B cell (primary cell): ENCODE results near the gene CYREN. TPM values are rescaled to one million over a fixed set of nuclear protein-coding genes. Genes with fewer than 3 reads are reported as not detected.

Source experiments
- ATAC-seq: fragments of 200-7000 bp; cut with Tn5 transposase; one replicate; pipeline ENCODE4 v1.10.0; 2021; ENCODE audit warnings: low read depth, mild to moderate bottlenecking, moderate number of reproducible peaks, moderate library complexity
- CTCF ChIA-PET: fragments of 350-600 bp; sonication (Branson Sonifier 250); formaldehyde crosslinking; loops from one replicate; lab custom pipeline; 2021; ENCODE audit warnings: antibody characterized with exemption, inconsistent platforms; lab: Charles Lee
- POLR2A ChIA-PET: fragments of 350-600 bp; sonication (Branson Sonifier 250); formaldehyde crosslinking; loops from one replicate; lab custom pipeline; 2021; ENCODE audit warnings: antibody characterized with exemption; lab: Charles Lee
- DNase-seq: peaks from one replicate; pipeline ENCODE4 v3.0.0; 2013
- H2AFZ ChIP-seq: 2 replicates; pipeline ENCODE4 v1.6.1; 2012; ENCODE audit warnings: mild to moderate bottlenecking, low read depth, low read length; ENCODE audit not compliant: insufficient read depth, poor library complexity, severe bottlenecking
- H3K27ac ChIP-seq, 2 donors: 1 replicate in 1 of 2; 2 replicates in 1 of 2; pipeline ENCODE4 v1.5.1; 2012 to 2013; ENCODE audit warnings: low read length in 2 of 2, mild to moderate bottlenecking in 2 of 2, moderate library complexity in 1 of 2
- H3K27me3 ChIP-seq, 4 experiments: fragments of 200-600 bp in 1 of 4; sonication (generic) in 1 of 4; replicated peaks in 1 of 4; 1 replicate in 2 of 4; 2 replicates in 2 of 4; pipeline versions ENCODE4 v1.6.1 to v1.7.0; 2013 to 2016; ENCODE audit warnings: low read length in 3 of 4, mild to moderate bottlenecking in 2 of 4, mixed read lengths in 1 of 4, moderate library complexity in 1 of 4; ENCODE audit not compliant: insufficient read depth in 4 of 4, control insufficient read depth in 3 of 4; ENCODE audit errors: control extremely low read depth in 1 of 4
- H3K36me3 ChIP-seq, 2 experiments: replicated peaks in 1 of 2; 1 replicate in 1 of 2; 2 replicates in 1 of 2; pipeline versions ENCODE4 v1.6.1 to v1.7.1; 2013; ENCODE audit warnings: low read length in 1 of 2; ENCODE audit not compliant: insufficient read depth in 2 of 2, control insufficient read depth in 1 of 2; ENCODE audit errors: control extremely low read depth in 1 of 2, extremely low read depth in 1 of 2
- H3K4me1 ChIP-seq, 2 donors: fragments of 200-600 bp in 1 of 2; sonication (generic) in 1 of 2; 1 replicate in 1 of 2; 2 replicates in 1 of 2; pipeline versions ENCODE4 v1.5.1 to v1.6.1; 2013 to 2017; ENCODE audit warnings: low read length in 2 of 2; ENCODE audit not compliant: control insufficient read depth in 2 of 2, insufficient read depth in 2 of 2
- H3K4me2 ChIP-seq: replicated peaks from 2 replicates; pipeline ENCODE3; 2012; ENCODE audit warnings: mild to moderate bottlenecking, low read depth, low read length; ENCODE audit not compliant: poor library complexity, severe bottlenecking
- H3K4me3 ChIP-seq, 5 experiments: fragments of 200-600 bp in 1 of 5; sonication (generic) in 1 of 5; 1 replicate in 3 of 5; 2 replicates in 2 of 5; pipeline versions ENCODE4 v1.5.1 to v1.7.0; 2011 to 2016; ENCODE audit warnings: low read length in 4 of 5, mild to moderate bottlenecking in 4 of 5, low read depth in 2 of 5, control low read depth in 1 of 5, moderate library complexity in 1 of 5; ENCODE audit not compliant: insufficient read depth in 1 of 5; ENCODE audit errors: control extremely low read depth in 1 of 5, extremely low read depth in 1 of 5
- H3K79me2 ChIP-seq: fragments of 200-600 bp; sonication (generic); one replicate; pipeline ENCODE4 v1.6.0; 2016; ENCODE audit warnings: low read length; ENCODE audit not compliant: control insufficient read depth, insufficient read depth
- H3K9ac ChIP-seq: fragments of 200-600 bp; sonication (generic); 2 replicates; pipeline ENCODE4 v1.6.1; 2017; ENCODE audit warnings: mild to moderate bottlenecking, low read length, moderate library complexity
- H3K9me3 ChIP-seq, 3 donors: one replicate each; pipeline versions ENCODE4 v1.6.1 to v1.7.1; 2013; ENCODE audit warnings: low read length in 2 of 3; ENCODE audit not compliant: control insufficient read depth in 2 of 3, insufficient read depth in 1 of 3; ENCODE audit errors: control extremely low read depth in 1 of 3
- H4K20me1 ChIP-seq: 2 replicates; pipeline ENCODE4 v1.6.0; 2012; ENCODE audit warnings: mild to moderate bottlenecking, low read length; ENCODE audit not compliant: insufficient read depth, control insufficient read depth, poor library complexity, severe bottlenecking
- H3K27ac Mint-ChIP-seq: one replicate; pipeline ENCODE4 v1.8.0; 2021; ENCODE audit warnings: mixed read lengths
- H3K27me3 Mint-ChIP-seq: one replicate; pipeline ENCODE4 v1.8.0; 2021; ENCODE audit warnings: mixed read lengths
- H3K4me1 Mint-ChIP-seq: one replicate; pipeline ENCODE4 v1.8.0; 2021; ENCODE audit warnings: mixed read lengths
- H3K4me3 Mint-ChIP-seq: one replicate; pipeline ENCODE4 v1.8.0; 2021; ENCODE audit warnings: mixed read lengths
- H3K9me3 Mint-ChIP-seq: one replicate; pipeline ENCODE4 v1.8.0; 2022; ENCODE audit warnings: mixed read lengths; ENCODE audit not compliant: insufficient read depth
- EZH2 ChIP-seq: IDR thresholded peaks from 2 replicates; pipeline ENCODE4 v1.6.1; 2012; ENCODE audit warnings: borderline replicate concordance, low read depth, mild to moderate bottlenecking, moderate library complexity, low read length; ENCODE audit not compliant: insufficient read depth, poor library complexity, severe bottlenecking
- WGBS: methylation state at CpG from one replicate; pipeline ENCODE4 v1.1.5; 2013; ENCODE audit warnings: missing lambda C conversion rate; ENCODE audit not compliant: insufficient coverage; 5-methylcytosine and 5-hydroxymethylcytosine counted together
- intact Hi-C: fragments of 100-400 bp; cut with micrococcal nuclease; formaldehyde crosslinking; loops from one replicate; pipeline ENCODE4 v1.10.0; 2022
- polyA plus RNA-seq: library from polyadenylated mRNA; depleted of rRNA; stranded (reverse); fragments of >200 nt; gene quantifications from 2 replicates; pipeline ENCODE4 v1.2.3, GENCODE V29; 2012
- total RNA-seq, 2 donors: library from RNA; stranded (reverse); fragments of 120-200 nt in 1 of 2; gene quantifications; 1 replicate in 1 of 2; 2 replicates in 1 of 2; pipeline versions ENCODE4 v1.2.3 to v1.2.4, GENCODE V29; 2013 to 2022
- TF ChIP-seq, protein P1 (sequence below): fragments of 200-600 bp; IDR thresholded peaks from one replicate; pipeline ENCODE4 v1.8.0; 2022; ENCODE audit warnings: antibody characterized with exemption, mild to moderate bottlenecking

The CYREN gene
- total and polyA plus RNA-seq, 2 donors (not counting 1 experiment from before 2014, with no cell fraction given), result 19.2 to 54.6 TPM

DNA sequence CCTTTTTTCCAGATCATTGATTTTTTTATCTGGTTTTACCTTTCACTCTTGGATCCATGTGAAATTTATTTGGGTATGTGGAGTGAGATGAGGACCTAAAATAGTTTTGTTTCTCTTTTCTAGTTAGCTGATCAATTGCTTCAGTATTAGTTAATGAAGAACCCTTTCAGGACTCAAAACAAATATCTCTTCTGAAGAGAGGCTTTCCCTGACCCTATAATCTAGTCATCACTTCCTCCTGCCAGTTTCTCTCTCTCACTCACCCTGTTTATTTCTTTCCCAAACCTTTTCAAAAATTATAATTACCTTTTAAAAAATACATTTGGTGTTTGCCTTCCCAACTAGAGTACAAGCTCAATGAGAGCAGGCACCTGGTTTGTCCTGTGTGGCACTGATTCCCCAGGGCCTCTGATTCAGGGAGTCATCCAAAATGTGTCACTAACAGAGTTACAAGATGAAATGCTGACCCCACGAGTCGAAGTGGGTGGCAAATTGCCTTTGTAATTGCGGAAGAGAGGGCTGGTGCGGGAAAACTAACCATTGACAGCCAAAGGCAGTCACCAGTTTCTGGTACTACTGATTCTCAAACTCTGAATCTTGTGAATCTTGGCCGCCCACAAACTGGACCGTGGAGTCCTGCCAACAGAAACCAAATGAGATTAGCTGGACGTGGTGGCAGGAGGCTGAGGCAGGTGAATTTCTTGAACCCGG, 20.3 kb downstream of the CYREN start:
- Histone ChIP-seq H3K9ac (peak overlapping the region; percentile 77), H3K27me3 (no peaks in the 10 kb centered on the region), H4K20me1 (no peaks in the 10 kb centered on the region), H3K4me2 (peak overlapping the region; percentile 70), H3K36me3 (no peaks in the 10 kb centered on the region), H3K4me1 (peaks cover 42 to 52% of the 10 kb centered on the region in 2 donors), H3K27ac (peak overlapping the region; percentile 59 to 90), H3K9me3 (peaks cover 0 to 2% (median under 1%) of the 10 kb centered on the region in 3 donors), H3K79me2 (peaks cover 72% of the 10 kb centered on the region), H3K4me3 (peak overlapping the region in 3 of 5 experiments; percentile 18 to 98 (median 68)), H2AFZ (no peak overlapping the region)
- CTCF ChIA-PET, result interaction anchor here (1.9 to 5.4 kb wide), 2 partner anchors 10 to 19 kb away, joined by 12 to 47 read pairs; partner anchors contain the start of gene CYREN
- 89% methylated on average over 8 of the region's 8 CpGs for WGBS
- peak; percentile 26 for DNase-seq
- POLR2A ChIA-PET, result interaction anchor here (1.3 kb wide), 1 partner anchor 19 kb away, joined by 3 read pairs; no protein-coding TSS in a partner anchor
- ATAC-seq, result no peak
- no peaks in the 10 kb centered on the region for H3K27me3 Mint-ChIP-seq
- TF ChIP-seq, protein P1, sequence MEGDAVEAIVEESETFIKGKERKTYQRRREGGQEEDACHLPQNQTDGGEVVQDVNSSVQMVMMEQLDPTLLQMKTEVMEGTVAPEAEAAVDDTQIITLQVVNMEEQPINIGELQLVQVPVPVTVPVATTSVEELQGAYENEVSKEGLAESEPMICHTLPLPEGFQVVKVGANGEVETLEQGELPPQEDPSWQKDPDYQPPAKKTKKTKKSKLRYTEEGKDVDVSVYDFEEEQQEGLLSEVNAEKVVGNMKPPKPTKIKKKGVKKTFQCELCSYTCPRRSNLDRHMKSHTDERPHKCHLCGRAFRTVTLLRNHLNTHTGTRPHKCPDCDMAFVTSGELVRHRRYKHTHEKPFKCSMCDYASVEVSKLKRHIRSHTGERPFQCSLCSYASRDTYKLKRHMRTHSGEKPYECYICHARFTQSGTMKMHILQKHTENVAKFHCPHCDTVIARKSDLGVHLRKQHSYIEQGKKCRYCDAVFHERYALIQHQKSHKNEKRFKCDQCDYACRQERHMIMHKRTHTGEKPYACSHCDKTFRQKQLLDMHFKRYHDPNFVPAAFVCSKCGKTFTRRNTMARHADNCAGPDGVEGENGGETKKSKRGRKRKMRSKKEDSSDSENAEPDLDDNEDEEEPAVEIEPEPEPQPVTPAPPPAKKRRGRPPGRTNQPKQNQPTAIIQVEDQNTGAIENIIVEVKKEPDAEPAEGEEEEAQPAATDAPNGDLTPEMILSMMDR, result no peak
- TF ChIP-seq EZH2, result no peak
- peak overlapping the region; percentile 82 for H3K27ac Mint-ChIP-seq
- peaks cover 76% of the 10 kb centered on the region for H3K4me1 Mint-ChIP-seq
- peak overlapping the region; percentile 91 for H3K4me3 Mint-ChIP-seq
- intact Hi-C loops, result no loop called here
- peaks cover 8% of the 10 kb centered on the region for H3K9me3 Mint-ChIP-seq
